H1 (cell line): ENCODE data around the gene AMOTL2. TPM values are rescaled to one million over a fixed set of nuclear protein-coding genes. Genes with fewer than 3 reads are reported as not detected.

ENCODE experiments used
- BRCA1 ChIP-seq: IDR thresholded peaks from 2 replicates; pipeline ENCODE4 v1.6.1; 2012; ENCODE audit warnings: low read depth, low read length, improper control_type of control experiment
- EGR1 ChIP-seq: IDR thresholded peaks from 2 replicates; pipeline ENCODE4 v1.6.1; 2011; ENCODE audit warnings: low read depth, low read length, borderline replicate concordance
- polyA plus RNA-seq, 7 experiments: library from polyadenylated mRNA; depleted of rRNA in 3 of 7; stranded (reverse) in 5 of 7; unstranded in 2 of 7; fragments of >200 nt in 5 of 7; fragments of 200-250 nt in 2 of 7; gene quantifications; 1 replicate in 5 of 7; 2 replicates in 1 of 7; 4 replicates in 1 of 7; pipeline versions ENCODE4 v1.2.1 to v1.2.3, GENCODE V29; 2011 to 2013; ENCODE audit warnings: missing spikeins in 2 of 7, mixed read lengths in 2 of 7
- total RNA-seq: library from RNA; stranded (reverse); fragmentation: NEBNext Ultra II Directional; extraction: Animal tissue kit (Norgen Biotek cat#: 25700); gene quantifications from 2 replicates; pipeline ENCODE4 v1.2.1, GENCODE V29; 2021

AMOTL2 gene
- total and polyA plus RNA-seq, 2 of the 8 experiments (the other 6 are each of a cell fraction or from before 2014, with no cell fraction given) = 19.0 to 63.7 TPM

DNA sequence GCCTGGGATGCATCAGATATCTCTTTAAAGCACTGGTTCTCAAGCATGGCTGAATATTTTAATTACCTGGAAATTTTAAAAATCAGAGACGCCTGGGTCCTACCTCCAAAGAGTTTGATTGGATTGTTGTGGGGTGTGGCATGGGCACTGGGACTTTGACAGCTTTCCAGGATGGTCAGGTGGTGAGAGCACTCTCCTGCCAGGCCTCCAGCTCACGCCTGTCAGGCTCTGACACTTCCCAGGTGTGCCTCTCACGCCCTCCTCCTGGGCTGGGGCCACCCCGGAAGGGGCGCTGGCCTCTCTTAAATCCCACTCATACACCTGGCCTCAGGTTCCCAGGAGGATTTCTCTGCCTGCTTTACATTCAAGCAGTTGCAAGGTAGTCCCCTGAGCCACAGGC is 48.5 kb downstream of the AMOTL2 start (continued):
- TF ChIP-seq BRCA1 (no peak), EGR1 (no peak)
